GM19463 (cell line): ENCODE measurements around the gene SYNPO.

Experiments
- ATAC-seq: cut with Tn5 transposase; IDR thresholded peaks from one replicate; pipeline ENCODE4 v1.9.1; 2021; ENCODE audit warnings: mild to moderate bottlenecking, moderate library complexity; ENCODE audit not compliant: unreplicated experiment

Gene SYNPO

DNA sequence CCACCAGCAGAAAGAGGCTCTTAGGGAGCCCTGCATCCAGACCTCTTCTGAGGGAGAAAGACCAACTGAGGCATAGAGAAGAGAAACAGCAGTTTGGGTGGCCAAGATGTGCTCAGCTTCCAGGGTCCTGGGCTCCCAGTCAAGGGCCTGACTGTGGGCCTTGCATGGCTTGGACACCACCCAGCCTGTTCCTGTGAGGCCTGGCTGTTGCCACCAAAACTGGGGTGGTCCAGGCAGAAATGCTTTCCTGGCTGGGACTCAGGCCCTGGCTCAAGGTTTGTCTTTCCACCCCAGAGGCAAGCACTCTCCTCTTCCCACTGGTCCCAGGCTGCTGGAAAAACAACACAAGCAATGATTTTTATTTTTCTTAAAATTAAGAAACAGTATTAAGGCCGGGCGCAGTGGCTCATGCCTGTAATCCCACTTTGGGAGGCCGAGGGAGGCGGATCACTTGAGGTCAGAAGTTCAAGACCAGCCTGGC lies 33.9 kb downstream of the SYNPO start:
- no peak for ATAC-seq

DNA sequence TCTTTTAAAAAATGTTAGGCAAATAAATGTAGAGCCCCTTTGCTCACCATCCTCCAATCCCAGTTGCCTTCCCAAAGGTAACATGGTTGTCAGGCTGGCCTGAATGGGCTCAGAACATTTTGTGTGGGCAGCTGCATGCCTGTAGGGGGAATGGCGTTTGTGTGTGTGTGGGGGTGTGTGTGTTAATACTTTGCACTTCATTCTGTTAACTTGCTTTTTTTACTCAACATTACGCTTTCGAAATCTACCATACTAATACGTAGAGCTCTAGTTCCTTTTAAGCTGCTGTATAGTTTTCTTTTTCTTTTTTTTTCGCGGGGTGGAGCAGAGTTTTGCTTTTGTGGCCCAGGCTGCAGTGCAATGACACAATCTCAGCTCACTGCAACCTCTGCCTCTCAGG lies 34.6 kb downstream of the SYNPO start:
- ATAC-seq: no peak

DNA sequence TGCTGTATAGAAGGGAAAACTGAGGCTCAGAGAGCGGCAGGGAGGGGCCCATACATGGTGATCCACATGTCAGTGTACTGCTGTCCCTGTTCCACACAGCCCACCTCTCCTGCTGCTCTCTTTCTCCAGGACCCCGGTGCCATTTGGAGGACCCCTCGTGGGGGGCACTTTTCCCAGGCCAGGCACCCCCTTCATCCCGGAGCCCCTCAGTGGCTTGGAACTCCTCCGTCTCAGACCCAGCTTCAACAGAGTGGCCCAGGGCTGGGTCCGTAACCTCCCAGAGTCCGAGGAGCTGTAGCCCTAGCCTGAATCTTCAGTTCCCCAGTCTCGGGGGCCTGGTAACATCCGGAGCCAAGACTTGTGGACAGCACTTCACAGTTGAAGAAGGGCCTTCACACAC lies 36.1 kb downstream of the SYNPO start:
- ATAC-seq: no peak

GRCh38 chr5:150689120-150689519 lies 48.7 kb downstream of the SYNPO start:
- no peak for ATAC-seq

DNA sequence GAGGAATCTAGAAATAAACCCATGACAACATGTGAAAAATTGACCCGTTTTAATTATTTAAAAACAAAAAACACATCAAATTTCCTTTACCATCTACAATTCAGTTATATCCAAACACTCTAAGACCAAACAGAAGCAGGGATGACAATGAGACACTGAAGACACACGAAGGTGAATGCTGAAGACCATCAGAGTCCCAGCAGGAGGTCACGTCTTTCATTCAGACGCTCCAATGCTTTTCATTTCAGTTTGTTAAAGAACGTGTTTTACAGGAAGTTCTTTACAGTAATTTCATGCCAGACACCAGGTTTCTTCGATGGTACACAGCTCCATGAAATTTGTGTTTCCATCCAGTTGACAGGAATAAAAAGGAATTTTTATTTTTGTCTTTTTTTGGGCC lies 50.3 kb downstream of the SYNPO start:
- no peak for ATAC-seq

DNA sequence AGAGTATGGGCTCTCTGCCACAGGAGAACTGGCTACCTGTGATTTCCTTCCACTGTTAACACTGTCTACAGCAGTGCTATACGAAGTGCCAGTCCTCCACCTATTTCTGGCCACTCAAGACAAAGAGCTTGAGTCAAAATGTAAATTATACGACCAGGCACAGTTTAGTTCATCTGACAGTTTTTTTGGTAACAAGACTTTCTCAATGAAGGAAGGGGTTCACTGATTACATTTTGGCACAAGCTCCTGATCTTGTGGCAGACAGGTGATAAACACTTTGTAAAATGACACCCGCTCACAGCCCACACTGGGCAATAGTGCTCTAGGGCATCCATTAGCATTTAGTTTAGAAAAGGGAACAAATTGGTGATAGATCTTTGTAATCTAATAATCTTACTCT lies 51.8 kb downstream of the SYNPO start:
- no peak for ATAC-seq

- no peak for ATAC-seq
These were observed 54.2 kb downstream of the SYNPO start for GRCh38 chr5:150694612-150695011.

- no peak for ATAC-seq
These were observed 59.8 kb downstream of the SYNPO start for GRCh38 chr5:150700246-150700593.

DNA sequence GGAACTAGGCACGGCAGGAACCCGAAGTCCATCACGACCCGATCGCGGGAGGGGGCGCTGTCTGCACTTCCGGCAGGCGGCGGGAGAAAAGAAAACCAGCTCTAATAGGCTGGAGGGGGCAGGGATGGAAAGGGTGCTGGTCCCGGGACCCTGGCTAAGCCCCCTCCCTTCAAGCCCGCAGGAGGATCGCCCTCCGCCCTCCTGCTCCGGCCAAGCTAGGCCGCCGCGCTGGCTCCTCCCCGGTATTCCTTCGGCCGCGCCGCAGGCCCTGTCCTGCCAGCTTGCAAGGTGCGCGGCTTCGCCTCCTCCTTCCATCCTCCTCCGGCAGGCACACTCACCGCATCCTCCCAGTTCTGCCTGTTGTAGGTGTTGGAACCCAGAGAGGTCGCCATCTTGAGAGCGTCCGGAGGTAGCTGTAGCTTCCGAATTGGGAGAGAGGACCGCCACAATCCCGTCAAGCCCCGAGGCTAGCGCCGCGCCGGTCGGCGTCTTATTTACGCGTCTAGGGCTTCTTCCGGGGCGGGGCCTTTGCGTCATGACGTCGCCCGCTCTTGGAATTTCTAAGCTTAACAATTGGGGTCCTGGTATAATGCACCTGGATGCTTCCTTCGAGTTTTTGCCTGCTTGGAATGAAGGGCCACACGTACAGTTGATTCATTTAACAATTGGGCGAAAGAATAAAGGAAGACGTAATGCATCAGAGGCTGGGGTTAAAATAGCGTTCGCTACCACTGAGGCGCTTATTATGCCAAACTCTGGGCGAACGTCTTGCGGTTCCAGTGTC lies 60.3 kb downstream of the SYNPO start, which contains the start of gene RBM22:
TSS of gene RBM22 (minus strand) at position 469 of the 784 bp plus-strand sequence. CDS start at position 392, 77 bp downstream.
- ATAC-seq: peak; percentile 99

GRCh38 chr5:150703762-150704161 lies 63.3 kb downstream of the SYNPO start:
- no peak for ATAC-seq

DNA sequence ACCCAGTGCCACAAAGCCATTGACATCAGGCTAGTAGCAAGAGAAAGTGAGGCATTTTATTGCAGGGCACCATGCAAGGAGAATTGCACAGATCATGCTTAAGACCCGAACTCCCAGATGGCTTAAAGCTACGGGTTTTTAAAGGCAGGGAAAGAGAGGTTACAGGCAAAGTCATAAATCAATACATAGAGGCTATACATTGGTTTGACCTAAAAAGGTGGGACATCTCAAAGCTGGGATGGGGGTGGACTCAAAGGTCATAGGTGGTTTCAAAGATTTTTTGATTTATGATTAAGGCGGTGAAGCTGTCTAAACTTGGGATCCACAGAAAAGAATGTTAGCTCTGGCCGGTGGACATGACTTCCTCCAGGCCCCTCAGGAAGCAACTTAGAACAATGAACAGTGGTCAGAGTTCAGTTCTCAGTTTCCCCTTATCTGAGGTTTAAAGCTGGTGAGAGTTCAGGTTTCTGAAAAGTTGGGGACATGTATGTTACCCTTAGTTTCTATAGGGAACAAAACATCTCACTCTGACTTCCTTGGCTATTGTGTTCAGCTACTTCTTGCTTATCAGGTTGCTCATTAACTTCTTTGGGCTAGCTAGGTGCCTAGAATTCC lies 66.4 kb downstream of the SYNPO start:
- ATAC-seq: no peak
